Measurements from ENCODE around the gene AFF1.

Gene AFF1

DNA sequence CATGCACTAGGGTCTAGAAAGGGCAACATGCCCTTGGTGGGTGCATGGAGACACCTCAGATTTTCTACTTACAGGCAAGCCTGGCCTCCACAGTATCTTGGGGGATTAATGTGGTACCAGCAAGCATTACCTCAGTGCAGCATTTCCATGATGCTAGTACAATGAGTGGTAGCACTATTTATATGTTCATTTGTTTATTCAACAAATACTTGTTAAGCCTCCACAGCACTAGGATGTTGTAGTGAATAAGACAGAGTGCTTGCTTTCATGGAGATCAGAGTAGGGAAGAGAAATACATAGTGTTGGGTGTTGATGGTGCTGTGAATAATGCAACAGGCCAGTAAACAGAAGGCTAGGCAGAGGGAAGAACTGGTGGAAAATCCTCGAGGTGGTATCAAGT lies 152.2 kb downstream of the AFF1 start:
- DNase-seq: no peak

DNA sequence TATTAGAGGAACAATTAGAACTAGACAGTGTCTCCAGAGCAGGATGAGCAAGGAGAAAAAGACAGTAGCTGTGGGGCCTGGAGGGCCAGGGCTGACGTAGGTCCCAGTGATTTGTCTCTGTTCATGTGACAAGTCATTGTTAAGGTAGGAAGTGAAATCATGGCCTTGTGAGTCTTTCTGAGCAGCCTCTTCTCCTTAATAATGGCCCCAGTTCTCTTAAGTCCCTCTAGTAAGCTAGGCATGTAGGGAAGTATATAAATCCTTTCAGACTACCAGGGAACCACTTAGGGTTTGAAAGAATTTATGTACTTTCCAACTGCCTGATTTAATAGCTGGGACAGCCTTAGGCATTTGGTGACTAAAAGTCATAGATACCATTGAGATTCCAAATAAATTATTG lies 152.6 kb downstream of the AFF1 start:
- no peak for DNase-seq

DNA sequence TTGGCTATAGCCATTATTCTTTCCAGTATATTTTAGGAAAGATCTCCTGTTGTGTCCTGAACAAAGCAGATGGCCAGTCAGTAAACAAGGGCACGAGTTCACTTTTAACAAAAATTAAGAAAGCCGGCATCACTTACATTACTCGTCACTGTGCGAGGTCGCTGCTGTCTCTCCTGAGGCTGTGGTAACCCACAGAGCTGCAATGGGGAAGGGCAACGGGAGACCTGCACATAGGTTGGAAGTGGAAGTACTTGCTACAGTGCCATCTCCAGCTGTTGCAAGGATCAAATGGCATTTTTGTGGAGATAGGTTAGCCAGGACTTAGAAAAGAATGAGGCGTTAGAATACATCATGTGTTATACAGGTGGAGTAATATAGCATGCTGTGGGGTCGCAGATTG lies 153.4 kb downstream of the AFF1 start:
- no peak for DNase-seq

GRCh38 chr4:87089368-87089767 lies 154.6 kb downstream of the AFF1 start:
- DNase-seq: no peak

DNA sequence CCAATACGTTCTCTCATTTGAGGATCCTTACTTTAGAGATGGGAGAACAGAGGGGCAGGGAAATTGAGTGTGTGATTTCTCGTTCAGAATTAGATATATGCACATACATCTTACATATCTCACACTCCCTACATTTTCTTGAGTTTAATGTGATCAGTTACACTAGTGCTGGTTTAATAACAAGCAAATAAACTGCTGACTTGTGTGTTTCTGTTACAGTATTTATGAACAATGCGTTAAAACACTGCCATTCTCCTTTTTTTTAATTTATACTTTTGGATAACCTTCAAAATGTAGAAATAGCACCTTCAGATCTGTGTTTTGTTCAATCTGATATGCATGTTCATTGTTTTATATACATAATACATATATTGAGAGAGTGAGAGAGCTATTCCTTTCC lies 155.5 kb downstream of the AFF1 start:
- DNase-seq: no peak

- DNase-seq: no peak
Observed at GRCh38 chr4:87092389-87093141, 157.8 kb downstream of the AFF1 start.

GRCh38 chr4:87093443-87094123 lies 158.8 kb downstream of the AFF1 start:
- peak; percentile 46 to 70 for DNase-seq

DNA sequence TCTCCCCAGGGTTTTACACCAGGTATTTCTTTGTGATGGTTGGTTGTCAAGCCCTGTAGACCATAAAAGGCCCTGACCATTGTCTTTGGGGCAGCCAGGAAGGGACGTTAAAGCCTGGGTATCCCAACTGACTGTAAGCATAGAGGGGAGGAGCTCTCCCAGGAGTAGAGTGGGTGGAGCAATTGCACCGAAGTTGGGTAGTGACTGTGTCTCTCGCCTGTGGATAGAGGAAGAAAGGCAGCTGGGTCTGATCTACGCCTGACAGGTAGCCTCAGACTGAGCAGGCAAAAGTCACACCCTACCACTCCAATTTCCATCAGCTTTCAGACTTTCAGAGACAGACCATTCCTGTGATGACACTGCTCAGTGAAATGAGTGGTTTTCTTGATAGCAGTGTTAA lies 162.3 kb downstream of the AFF1 start:
- no peak for DNase-seq

DNA sequence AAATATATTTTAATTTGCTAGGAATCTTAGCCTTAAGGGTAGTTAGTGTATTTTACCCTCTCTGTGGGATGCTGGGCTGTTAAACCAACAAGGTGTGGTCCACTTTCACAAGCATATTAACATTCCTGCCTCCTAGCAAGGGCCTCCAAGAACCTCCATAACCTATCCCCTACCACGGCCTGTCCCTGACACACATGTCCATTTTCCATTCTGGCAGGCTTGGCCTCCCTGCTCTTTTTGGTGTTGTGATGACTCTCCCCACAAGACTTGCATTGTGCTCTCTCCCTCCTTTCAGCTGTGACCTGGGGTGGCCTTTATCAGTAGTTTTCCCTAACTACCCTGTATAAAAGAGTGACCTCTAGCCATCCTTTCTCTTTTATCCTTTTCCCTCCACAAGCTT lies 165.4 kb downstream of the AFF1 start:
- no peak for DNase-seq

GRCh38 chr4:87101543-87102199 lies 166.9 kb downstream of the AFF1 start:
- no peak for DNase-seq

- peak in 1 of 2 donors; percentile 9 for DNase-seq
Observed at GRCh38 chr4:87103086-87103485, 168.3 kb downstream of the AFF1 start.

DNA sequence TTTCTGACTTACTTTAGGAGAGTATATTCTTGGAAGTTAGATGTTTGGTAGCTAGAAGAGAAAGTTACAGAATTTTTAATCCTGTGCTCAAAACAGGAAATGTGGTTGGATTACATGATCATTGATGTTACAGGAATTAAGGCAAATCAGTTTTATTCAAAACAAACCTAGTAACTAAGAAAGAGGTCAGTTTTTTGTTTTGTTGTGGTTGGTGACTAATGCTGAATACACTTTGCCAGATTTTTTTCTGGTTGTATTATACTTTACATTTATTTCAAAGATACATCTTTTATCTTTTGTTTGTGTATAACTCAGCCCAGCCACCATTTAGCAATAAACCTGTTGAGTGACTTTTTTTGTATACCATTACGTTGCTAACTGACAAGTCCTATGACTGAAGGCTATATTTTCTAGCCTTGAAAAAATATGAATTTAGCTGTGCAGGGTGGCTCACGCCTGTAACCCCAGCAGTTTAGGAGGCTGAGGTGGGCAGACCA lies 168.9 kb downstream of the AFF1 start:
- peak in 1 of 2 donors; percentile 70 for DNase-seq

DNA sequence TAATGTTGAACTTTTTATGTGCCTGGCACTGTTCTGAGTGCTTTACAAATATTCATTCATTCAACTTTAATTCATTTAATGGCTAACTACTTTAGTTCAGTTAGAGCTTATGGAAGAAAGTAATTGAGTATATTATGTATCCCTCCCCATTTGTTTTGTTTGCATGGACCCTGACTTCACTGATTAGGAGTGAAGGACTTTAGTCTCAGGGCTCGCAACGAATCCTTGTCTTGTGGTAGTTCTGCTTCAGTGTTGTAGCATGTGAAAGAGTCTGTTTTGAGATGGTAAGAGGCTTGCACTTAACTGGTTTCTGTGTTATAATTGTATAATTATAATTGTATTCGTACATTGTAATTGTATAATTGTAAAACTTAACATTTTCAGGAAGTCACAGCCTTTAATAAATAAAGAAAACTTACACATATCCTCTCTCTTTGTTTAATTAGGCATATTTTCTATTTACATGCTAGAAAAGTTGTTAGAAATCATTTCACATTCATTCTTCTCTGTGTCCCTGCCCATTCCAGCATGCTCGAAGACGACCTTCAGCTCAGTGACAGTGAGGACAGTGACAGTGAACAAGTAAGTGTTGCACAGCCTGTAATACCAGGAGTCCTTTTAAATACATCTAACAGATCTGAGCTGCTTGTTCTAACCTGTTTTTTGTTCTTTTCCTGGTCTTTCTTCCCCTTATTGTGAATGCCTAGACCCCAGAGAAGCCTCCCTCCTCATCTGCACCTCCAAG lies 170.5 kb downstream of the AFF1 start:
- no peak for DNase-seq

- no peak for DNase-seq
Observed at GRCh38 chr4:87108142-87108546, 173.3 kb downstream of the AFF1 start.

- no peak for DNase-seq
Observed at GRCh38 chr4:87109121-87109520, 174.3 kb downstream of the AFF1 start.

GRCh38 chr4:87109945-87110344 lies 175.1 kb downstream of the AFF1 start:
- no peak for DNase-seq

- no peak for DNase-seq
Observed at GRCh38 chr4:87112063-87112462, 177.3 kb downstream of the AFF1 start.

GRCh38 chr4:87114245-87115062 lies 179.6 kb downstream of the AFF1 start:
- DNase-seq: no peak

DNA sequence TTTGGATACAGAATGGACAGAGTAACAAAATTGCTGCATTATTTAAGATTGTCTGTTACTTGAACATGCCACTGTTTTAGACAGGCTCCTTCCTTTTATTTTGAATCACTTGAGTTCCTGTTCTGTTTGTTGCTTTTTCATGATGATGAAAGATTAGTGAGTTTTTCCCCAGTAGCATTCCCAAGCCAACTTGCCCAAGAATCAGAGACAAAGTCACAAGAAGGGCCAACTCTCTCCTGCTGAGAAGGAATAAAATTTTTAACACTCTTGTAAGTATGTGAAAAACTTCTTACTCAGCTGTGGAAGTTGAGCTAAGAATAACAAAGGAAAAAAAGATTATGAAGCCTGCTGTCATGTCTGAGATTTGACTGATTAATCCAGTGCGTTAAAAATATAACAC lies 181.4 kb downstream of the AFF1 start:
- no peak for DNase-seq

DNA sequence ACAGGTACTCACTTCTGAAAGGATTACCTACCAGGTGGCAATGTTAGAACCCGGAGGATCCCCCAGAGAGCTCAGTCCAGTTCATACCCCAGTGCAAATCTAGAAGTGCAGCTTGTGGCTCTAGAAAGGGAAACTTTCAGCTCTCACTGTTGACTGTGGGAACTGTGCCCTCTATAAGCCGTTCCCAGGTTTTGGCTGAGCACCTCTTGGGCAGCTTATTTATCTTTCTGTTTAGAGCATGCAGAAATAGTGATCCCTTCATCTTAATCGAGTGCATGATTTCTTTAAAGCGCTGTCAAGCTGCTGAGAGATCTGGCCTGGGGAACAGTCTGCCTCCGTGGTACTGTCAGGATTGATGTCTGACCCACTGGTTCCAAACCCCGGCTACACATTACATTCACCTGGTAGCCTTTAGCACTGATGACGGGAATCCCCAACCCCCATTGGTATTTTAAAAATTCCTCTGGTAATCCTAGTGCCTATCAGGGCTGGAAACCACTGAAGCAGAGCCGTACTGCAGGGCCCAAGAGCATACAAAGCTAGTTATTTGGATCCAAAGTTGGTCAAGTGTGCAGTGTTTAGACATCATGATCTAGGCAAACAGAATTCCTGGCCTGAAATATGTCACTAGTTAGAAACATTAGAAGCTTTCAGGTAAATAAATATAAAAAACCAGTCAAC lies 182.4 kb downstream of the AFF1 start:
- DNase-seq: no peak

DNA sequence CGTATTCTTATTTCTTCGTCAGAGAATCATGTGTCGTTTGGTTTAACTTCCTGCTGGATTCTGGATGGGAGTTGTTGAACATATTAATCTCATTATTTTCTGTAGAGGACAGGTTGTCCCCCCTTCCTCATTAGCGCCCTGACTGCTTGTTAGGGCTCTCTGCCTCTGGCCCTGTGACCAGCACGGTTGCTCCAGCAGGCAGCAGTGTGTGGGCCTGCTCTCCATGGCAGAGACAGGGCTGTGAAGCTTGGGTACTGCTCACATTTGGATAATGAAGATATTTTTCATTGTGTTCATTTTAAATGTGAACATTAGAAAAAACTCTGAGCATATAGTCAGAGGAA lies 182.9 kb downstream of the AFF1 start:
- no peak for DNase-seq

GRCh38 chr4:87118421-87118820 lies 183.6 kb downstream of the AFF1 start:
- DNase-seq: no peak

All from CD4-positive, alpha-beta T cell treated with Interferon alpha-2 for 1 hour (primary cell).